Measurements from ENCODE around the gene REC114. TPM values are rescaled to one million over a fixed set of nuclear protein-coding genes. Genes with fewer than 3 reads are reported as not detected.
"Not testable (repeated sequence)": the region's sequence is repeated elsewhere in the genome, so short reads cannot be mapped to it uniquely, and the experiment has no call there.

REC114 gene
- total RNA-seq, 1 experiment from 2014 or later, result not detected

- TF ChIP-seq, protein P1, sequence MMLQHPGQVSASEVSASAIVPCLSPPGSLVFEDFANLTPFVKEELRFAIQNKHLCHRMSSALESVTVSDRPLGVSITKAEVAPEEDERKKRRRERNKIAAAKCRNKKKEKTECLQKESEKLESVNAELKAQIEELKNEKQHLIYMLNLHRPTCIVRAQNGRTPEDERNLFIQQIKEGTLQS (CRISPR knock-in tag; conservative IDR thresholded peaks at IDR 0.05), result no peak
- TF ChIP-seq ZNF317 (CRISPR knock-in tag; IDR thresholded peaks at IDR 0.05; ENCODE audit: borderline replicate concordance, low read depth) (no peak), E2F5 (CRISPR knock-in tag; IDR thresholded peaks at IDR 0.05) (no peak)
These were observed 40.1 kb downstream of the REC114 start (continued) for GRCh38 chr15:73483053-73483452.

DNA sequence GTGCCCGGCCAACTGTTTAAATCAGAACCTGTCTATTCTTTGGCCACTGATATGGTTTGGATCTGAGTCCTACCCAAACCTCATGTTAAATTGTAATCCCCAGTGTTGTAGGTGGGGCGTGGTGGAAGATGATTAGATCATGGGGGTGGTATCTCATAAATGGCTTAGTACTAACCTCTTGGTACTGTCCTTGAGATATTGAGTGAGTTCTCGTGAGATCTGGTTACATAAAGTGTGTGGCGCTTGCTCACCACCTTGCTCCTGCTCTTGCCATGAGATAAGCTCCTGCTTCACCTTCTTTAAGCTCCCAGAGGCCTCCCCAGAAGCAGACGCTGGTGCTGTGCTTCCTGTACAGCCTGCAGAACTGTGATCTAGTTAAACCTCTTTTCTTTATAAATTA, 42.4 kb downstream of the REC114 start:
- POLR2A ChIA-PET, result no interaction called here
- Mint-ChIP-seq H3K36me3 (no peaks in the 10 kb centered on the region), H3K4me3 (no peak overlapping the region), H3K27ac (no peak overlapping the region), H3K4me1 (no peaks in the 10 kb centered on the region), H3K9me3 (no peaks in the 10 kb centered on the region), H3K27me3 (ENCODE audit: low read depth) (no peaks in the 10 kb centered on the region)
- ATAC-seq, result no peak
- no peak for TF ChIP-seq ESRRA (CRISPR knock-in tag; IDR thresholded peaks at IDR 0.05; ENCODE audit: borderline replicate concordance)
- no peak for TF ChIP-seq GRHL2 (CRISPR knock-in tag; IDR thresholded peaks at IDR 0.05; ENCODE audit: insufficient replicate concordance, severe bottlenecking)
- TF ChIP-seq, protein P2, sequence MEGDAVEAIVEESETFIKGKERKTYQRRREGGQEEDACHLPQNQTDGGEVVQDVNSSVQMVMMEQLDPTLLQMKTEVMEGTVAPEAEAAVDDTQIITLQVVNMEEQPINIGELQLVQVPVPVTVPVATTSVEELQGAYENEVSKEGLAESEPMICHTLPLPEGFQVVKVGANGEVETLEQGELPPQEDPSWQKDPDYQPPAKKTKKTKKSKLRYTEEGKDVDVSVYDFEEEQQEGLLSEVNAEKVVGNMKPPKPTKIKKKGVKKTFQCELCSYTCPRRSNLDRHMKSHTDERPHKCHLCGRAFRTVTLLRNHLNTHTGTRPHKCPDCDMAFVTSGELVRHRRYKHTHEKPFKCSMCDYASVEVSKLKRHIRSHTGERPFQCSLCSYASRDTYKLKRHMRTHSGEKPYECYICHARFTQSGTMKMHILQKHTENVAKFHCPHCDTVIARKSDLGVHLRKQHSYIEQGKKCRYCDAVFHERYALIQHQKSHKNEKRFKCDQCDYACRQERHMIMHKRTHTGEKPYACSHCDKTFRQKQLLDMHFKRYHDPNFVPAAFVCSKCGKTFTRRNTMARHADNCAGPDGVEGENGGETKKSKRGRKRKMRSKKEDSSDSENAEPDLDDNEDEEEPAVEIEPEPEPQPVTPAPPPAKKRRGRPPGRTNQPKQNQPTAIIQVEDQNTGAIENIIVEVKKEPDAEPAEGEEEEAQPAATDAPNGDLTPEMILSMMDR (IDR thresholded peaks at IDR 0.05), result no peak
- TF ChIP-seq ZMAT4 (CRISPR knock-in tag; IDR thresholded peaks at IDR 0.05), result no peak
- no peak for TF ChIP-seq ZNF423 (CRISPR knock-in tag; IDR thresholded peaks at IDR 0.05)
- TF ChIP-seq EMX1 (CRISPR knock-in tag; IDR thresholded peaks at IDR 0.05), result no peak
- no peak for TF ChIP-seq ZNF671 (CRISPR knock-in tag; IDR thresholded peaks at IDR 0.05)
- TF ChIP-seq, protein P3, sequence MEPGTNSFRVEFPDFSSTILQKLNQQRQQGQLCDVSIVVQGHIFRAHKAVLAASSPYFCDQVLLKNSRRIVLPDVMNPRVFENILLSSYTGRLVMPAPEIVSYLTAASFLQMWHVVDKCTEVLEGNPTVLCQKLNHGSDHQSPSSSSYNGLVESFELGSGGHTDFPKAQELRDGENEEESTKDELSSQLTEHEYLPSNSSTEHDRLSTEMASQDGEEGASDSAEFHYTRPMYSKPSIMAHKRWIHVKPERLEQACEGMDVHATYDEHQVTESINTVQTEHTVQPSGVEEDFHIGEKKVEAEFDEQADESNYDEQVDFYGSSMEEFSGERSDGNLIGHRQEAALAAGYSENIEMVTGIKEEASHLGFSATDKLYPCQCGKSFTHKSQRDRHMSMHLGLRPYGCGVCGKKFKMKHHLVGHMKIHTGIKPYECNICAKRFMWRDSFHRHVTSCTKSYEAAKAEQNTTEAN (CRISPR knock-in tag; IDR thresholded peaks at IDR 0.05), result no peak
- TF ChIP-seq FOXP1 (CRISPR knock-in tag; IDR thresholded peaks at IDR 0.05; ENCODE audit: borderline replicate concordance), result no peak
- DNase-seq (ENCODE audit: low spot score), result no peak
- CTCF ChIA-PET, result interaction anchor here (0.5 to 0.8 kb wide), 2 partner anchors 21 to 213 kb away, joined by 3 to 5 read pairs; no protein-coding TSS in a partner anchor

DNA sequence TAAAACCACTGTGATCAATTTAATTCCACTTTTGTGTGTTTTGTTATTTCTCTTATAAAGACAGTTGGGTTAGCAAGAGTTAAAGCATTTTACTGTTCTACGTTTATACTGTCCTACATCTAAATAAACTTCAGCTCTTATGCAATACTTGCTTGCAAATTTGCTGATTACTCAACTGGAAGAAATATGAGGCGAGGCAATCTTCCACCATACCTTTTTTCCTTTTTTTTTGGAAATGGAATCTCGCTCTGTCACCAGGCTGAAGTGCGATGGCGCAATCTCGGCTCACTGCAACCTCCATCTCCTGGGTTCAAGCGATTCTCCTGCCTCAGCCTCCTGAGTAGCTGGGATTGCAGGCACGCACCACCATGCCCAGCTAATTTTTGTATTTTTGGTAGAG, 42.9 kb downstream of the REC114 start:
- H3K36me3 Mint-ChIP-seq; H3K27me3 Mint-ChIP-seq (ENCODE audit: low read depth); H3K27ac Mint-ChIP-seq; H3K9me3 Mint-ChIP-seq; POLR2A ChIA-PET; DNase-seq (ENCODE audit: low spot score); H3K4me1 Mint-ChIP-seq; H3K4me3 Mint-ChIP-seq; ATAC-seq: not testable (repeated sequence)
- CTCF ChIA-PET, result interaction anchor here (0.5 to 0.8 kb wide), 2 partner anchors 21 to 213 kb away, joined by 3 to 5 read pairs; no protein-coding TSS in a partner anchor
- TF ChIP-seq GABPB1 (CRISPR knock-in tag; IDR thresholded peaks at IDR 0.05), result 0 out of 2 replicates have a peak, but pooled peaks have one; percentile 18

DNA sequence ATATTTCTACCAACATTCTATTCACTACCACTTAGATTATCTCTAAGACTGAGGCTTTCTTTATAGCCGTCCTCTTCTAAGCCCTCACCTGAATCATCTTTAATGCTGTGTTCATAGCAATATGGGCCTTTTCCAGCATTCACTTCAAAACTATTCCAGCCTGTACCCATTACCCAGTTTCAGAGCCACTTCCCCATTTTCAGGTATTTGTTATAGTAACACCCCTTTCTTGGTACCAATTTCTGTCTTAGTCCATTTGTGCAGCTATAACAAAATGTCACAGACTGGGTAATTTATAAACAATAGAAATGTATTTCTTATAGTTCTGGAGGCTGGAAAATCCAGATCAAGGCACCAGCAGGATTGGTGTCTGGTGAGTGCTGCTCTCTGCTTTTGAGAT, 45.7 kb downstream of the REC114 start:
- no peaks in the 10 kb centered on the region for H3K27me3 Mint-ChIP-seq (ENCODE audit: low read depth)
- TF ChIP-seq NFYB (CRISPR knock-in tag; conservative IDR thresholded peaks at IDR 0.05; ENCODE audit: low read depth) (no peak), ZNF317 (CRISPR knock-in tag; IDR thresholded peaks at IDR 0.05; ENCODE audit: borderline replicate concordance, low read depth) (no peak), ZMAT4 (CRISPR knock-in tag; IDR thresholded peaks at IDR 0.05) (no peak), GRHL2 (CRISPR knock-in tag; IDR thresholded peaks at IDR 0.05; ENCODE audit: insufficient replicate concordance, severe bottlenecking) (no peak)
- TF ChIP-seq, protein P4, sequence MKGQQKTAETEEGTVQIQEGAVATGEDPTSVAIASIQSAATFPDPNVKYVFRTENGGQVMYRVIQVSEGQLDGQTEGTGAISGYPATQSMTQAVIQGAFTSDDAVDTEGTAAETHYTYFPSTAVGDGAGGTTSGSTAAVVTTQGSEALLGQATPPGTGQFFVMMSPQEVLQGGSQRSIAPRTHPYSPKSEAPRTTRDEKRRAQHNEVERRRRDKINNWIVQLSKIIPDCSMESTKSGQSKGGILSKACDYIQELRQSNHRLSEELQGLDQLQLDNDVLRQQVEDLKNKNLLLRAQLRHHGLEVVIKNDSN (CRISPR knock-in tag; IDR thresholded peaks at IDR 0.05), result no peak
- no peak overlapping the region for H3K27ac Mint-ChIP-seq
- H3K36me3 Mint-ChIP-seq, result no peaks in the 10 kb centered on the region
- no peak for DNase-seq (ENCODE audit: low spot score)
- no peak for ATAC-seq
- POLR2A ChIA-PET, result no interaction called here
- no peaks in the 10 kb centered on the region for H3K9me3 Mint-ChIP-seq
- CTCF ChIA-PET, result no interaction called here
- no peaks in the 10 kb centered on the region for H3K4me1 Mint-ChIP-seq
- no peak overlapping the region for H3K4me3 Mint-ChIP-seq
